OCI-LY7 (cell line): ENCODE results near the gene C16orf96. TPM values are rescaled to one million over a fixed set of nuclear protein-coding genes. Genes with fewer than 3 reads are reported as not detected.

Source experiments
- BruUV-seq: library from RNA; stranded (reverse); fragments of 400-500 nt; replicated peaks from 2 replicates; lab custom pipeline; 2021; lab: Mats Ljungman, UMichigan
- CTCF ChIA-PET: fragments of 300-600 bp; sonication (Branson Sonifier 250); formaldehyde crosslinking; loops from one replicate; lab custom pipeline; 2022; ENCODE audit warnings: antibody characterized with exemption; ENCODE audit not compliant: unreplicated experiment; lab: Charles Lee
- POLR2A ChIA-PET: fragments of 300-600 bp; sonication (Branson Sonifier 250); formaldehyde crosslinking; loops from one replicate; lab custom pipeline; 2022; ENCODE audit warnings: antibody characterized with exemption; lab: Charles Lee
- DNase-seq: peaks from one replicate; pipeline ENCODE4 v3.0.0-alpha.2; 2015; ENCODE audit warnings: low spot score
- H2AFZ ChIP-seq: fragments of 200-600 bp; sonication (generic), shearing (Covaris generic); 2 replicates; pipeline ENCODE4 v1.6.1; 2014; ENCODE audit warnings: mild to moderate bottlenecking, antibody characterized with exemption, low read length, moderate library complexity
- H3K27ac ChIP-seq: fragments of 200-600 bp; sonication (generic); 2 replicates; pipeline ENCODE4 v1.5.1; 2014; ENCODE audit warnings: mixed run types, low read depth, mild to moderate bottlenecking, moderate library complexity, low read length, inconsistent platforms; ENCODE audit not compliant: poor library complexity, severe bottlenecking
- H3K36me3 ChIP-seq: fragments of 200-600 bp; sonication (generic); 2 replicates; pipeline ENCODE4 v1.6.1; 2014; ENCODE audit warnings: mild to moderate bottlenecking, antibody characterized with exemption, low read length, moderate library complexity, mixed read lengths; ENCODE audit not compliant: insufficient read depth
- H3K4me1 ChIP-seq: fragments of 200-600 bp; sonication (generic); 2 replicates; pipeline ENCODE4 v1.5.1; 2014; ENCODE audit warnings: mild to moderate bottlenecking, low read length; ENCODE audit not compliant: insufficient read depth, poor library complexity, severe bottlenecking
- H3K4me2 ChIP-seq: fragments of 200-600 bp; sonication (generic); 2 replicates; pipeline ENCODE4 v1.6.1; 2014; ENCODE audit warnings: mild to moderate bottlenecking, low read length
- H3K4me3 ChIP-seq: fragments of 200-600 bp; sonication (generic); 2 replicates; pipeline ENCODE4 v1.5.1; 2014; ENCODE audit warnings: mild to moderate bottlenecking, low read depth, low read length; ENCODE audit not compliant: poor library complexity, severe bottlenecking
- H3K79me2 ChIP-seq: fragments of 200-600 bp; sonication (generic); 2 replicates; pipeline ENCODE4 v1.6.1; 2016; ENCODE audit warnings: low read depth, mild to moderate bottlenecking, low read length, moderate library complexity, mixed read lengths; ENCODE audit not compliant: insufficient read depth
- H3K9me2 ChIP-seq: fragments of 200-600 bp; sonication (generic); 2 replicates; pipeline ENCODE4 v1.6.1; 2016; ENCODE audit warnings: mild to moderate bottlenecking, low read length, mixed read lengths; ENCODE audit not compliant: insufficient read depth
- H3K9me3 ChIP-seq: fragments of 200-600 bp; sonication (generic); 2 replicates; pipeline ENCODE4 v1.6.1; 2014; ENCODE audit warnings: mild to moderate bottlenecking, mixed run types, low read length, mixed read lengths
- H4K20me1 ChIP-seq: fragments of 200-600 bp; sonication (generic); 2 replicates; pipeline ENCODE4 v1.6.1; 2014; ENCODE audit warnings: mild to moderate bottlenecking, antibody characterized with exemption, low read length, moderate library complexity, mixed read lengths; ENCODE audit not compliant: insufficient read depth
- CTCF ChIP-seq: fragments of 200-600 bp; sonication (generic); conservative IDR thresholded peaks from 2 replicates; pipeline ENCODE4 v1.5.1; 2014; ENCODE audit warnings: mild to moderate bottlenecking, antibody characterized with exemption, low read length, moderate library complexity, mixed read lengths
- EZH2phosphoT487 ChIP-seq: fragments of 200-600 bp; sonication (generic); IDR thresholded peaks from 2 replicates; pipeline ENCODE4 v1.6.1; 2018; ENCODE audit warnings: low read depth, borderline replicate concordance, mild to moderate bottlenecking, mixed run types, antibody characterized with exemption, low read length, moderate library complexity, mixed read lengths
- intact Hi-C: fragments of 100-400 bp; cut with micrococcal nuclease; formaldehyde crosslinking; loops from one replicate; pipeline ENCODE4 v1.10.0; 2022; ENCODE audit not compliant: unreplicated experiment
- total RNA-seq, 2 experiments: library from RNA; depleted of rRNA in 1 of 2; stranded (reverse); fragments of >200 nt in 1 of 2; shearing (Covaris generic) in 1 of 2; gene quantifications; 2 replicates each; pipeline ENCODE4 v1.2.3, GENCODE V29; 2014 to 2022

Gene C16orf96
- total RNA-seq, 2 experiments from 2014 or later: 0.13 to 0.27 TPM

- Histone ChIP-seq H3K4me2 (no peak overlapping the region), H4K20me1 (no peaks in the 10 kb centered on the region), H3K27ac (no peak overlapping the region), H3K36me3 (no peaks in the 10 kb centered on the region), H2AFZ (no peak overlapping the region), H3K9me3 (no peaks in the 10 kb centered on the region), H3K4me1 (peaks cover 12% of the 10 kb centered on the region), H3K4me3 (no peak overlapping the region), H3K79me2 (0 out of 2 replicates have a peak, but pooled peaks cover 6% of the 10 kb centered on the region), H3K9me2 (no peaks in the 10 kb centered on the region)
- TF ChIP-seq CTCF: no peak
- no peak for TF ChIP-seq EZH2phosphoT487
- no peak for DNase-seq
- BruUV-seq: TSS peak; percentile 61
- ChIA-PET POLR2A (no interaction called here), CTCF (no interaction called here)
- intact Hi-C loops: loop anchor here (10.0 kb wide), 2 partner anchors 155 to 195 kb away; partner anchors contain the start of genes CORO7 and ZNF500
Measured at GRCh38 chr16:4609200-4610010, 53.3 kb downstream of the C16orf96 start.

- H3K9me3 ChIP-seq: no peaks in the 10 kb centered on the region
- intact Hi-C loops: loop anchor here (10.0 kb wide), 2 partner anchors 154 to 196 kb away; partner anchors contain the start of genes CORO7 and ZNF500
- no peaks in the 10 kb centered on the region for H4K20me1 ChIP-seq
- H3K4me2 ChIP-seq: no peak overlapping the region
- no peak for DNase-seq
- no peaks in the 10 kb centered on the region for H3K9me2 ChIP-seq
- 0 out of 2 replicates have a peak, but pooled peaks cover 6% of the 10 kb centered on the region for H3K79me2 ChIP-seq
- ChIA-PET CTCF (no interaction called here), POLR2A (no interaction called here)
- H2AFZ ChIP-seq: no peak overlapping the region
- no peak overlapping the region for H3K4me3 ChIP-seq
- peaks cover 15% of the 10 kb centered on the region for H3K4me1 ChIP-seq
- BruUV-seq: no TSS peak
- no peaks in the 10 kb centered on the region for H3K36me3 ChIP-seq
- H3K27ac ChIP-seq: no peak overlapping the region
- TF ChIP-seq EZH2phosphoT487 (no peak), CTCF (no peak)
Measured at GRCh38 chr16:4610011-4611005, 54.2 kb downstream of the C16orf96 start.
